Adrenal gland (tissue), 5 donors: ENCODE results near the gene TNFRSF6B.

Experiments used
- CTCF ChIP-seq, 6 experiments: fragments of 450-650 bp in 4 of 6; fragments of 200-600 bp in 2 of 6; sonication (generic) in 1 of 6; IDR thresholded peaks; 1 replicate in 5 of 6; 2 replicates in 1 of 6; pipeline versions ENCODE4 v1.5.1 to v1.8.0; 2016 to 2021; ENCODE audit warnings: antibody characterized with exemption in 6 of 6, mild to moderate bottlenecking in 2 of 6, moderate library complexity in 1 of 6
- POLR2A ChIP-seq, 2 donors: fragments of 450-650 bp; IDR thresholded peaks; one replicate each; pipeline ENCODE4 v1.6.1; 2017; ENCODE audit warnings: antibody characterized with exemption in 2 of 2, mild to moderate bottlenecking in 2 of 2, moderate library complexity in 1 of 2
- donor health status: DM: no; HTN: no; CAD: no.

DNA sequence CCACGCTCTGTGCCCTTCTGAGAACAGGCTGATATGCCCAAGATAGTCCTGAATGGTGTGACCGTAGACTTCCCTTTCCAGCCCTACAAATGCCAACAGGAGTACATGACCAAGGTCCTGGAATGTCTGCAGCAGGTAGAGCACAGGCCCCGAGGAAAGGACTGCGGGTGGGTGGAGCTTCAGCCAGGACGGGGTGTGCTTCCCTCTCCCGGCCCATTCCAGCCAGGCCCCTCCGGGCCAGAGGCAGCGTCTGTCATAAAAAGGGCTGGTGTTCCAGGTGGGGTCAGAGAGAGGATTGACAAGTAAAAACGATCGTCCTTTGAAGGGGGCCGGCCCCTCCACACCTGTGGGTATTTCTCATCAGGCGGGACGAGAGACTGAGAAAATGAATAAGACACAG is 37.1 kb upstream of the TNFRSF6B start:
- TF ChIP-seq POLR2A (IDR thresholded peaks at IDR 0.05) (no peak), CTCF (IDR thresholded peaks at IDR 0.05) (no peak)
